ENCODE results near the gene CCDC149. TPM values are rescaled to one million over a fixed set of nuclear protein-coding genes. Genes with fewer than 3 reads are reported as not detected.
A peak's percentile ranks its signal among the peaks of the same experiment; 100 is the strongest.

CCDC149 gene
- total RNA-seq: not detected

- peak; percentile 8 for DNase-seq
- Mint-ChIP-seq H3K4me1 (no peaks in the 10 kb centered on the region), H3K27ac (no peak within 1 kb of the TSS), H3K4me3 (no peak within 1 kb of the TSS), H3K36me3 (peaks cover 2% of the 10 kb centered on the region), H3K27me3 (peaks cover 50% of the 10 kb centered on the region), H3K9me3 (peaks cover 4% of the 10 kb centered on the region)
These were observed at the start of gene CCDC149 for GRCh38 chr4:24912252-24913118. TSS of gene CCDC149 (minus strand) at chr4:24913042. CDS start at chr4:24912864, 178 bp downstream.

GRCh38 chr4:24957886-24958285, 45.0 kb upstream of the CCDC149 start:
- no peaks in the 10 kb centered on the region for H3K36me3 Mint-ChIP-seq

GRCh38 chr4:24956763-24957162, 43.9 kb upstream of the CCDC149 start:
- no peak for DNase-seq
- no peak overlapping the region for H3K27ac Mint-ChIP-seq
- no peak overlapping the region for H3K4me3 Mint-ChIP-seq
- H3K4me1 Mint-ChIP-seq: no peaks in the 10 kb centered on the region
- peaks cover 10% of the 10 kb centered on the region for H3K9me3 Mint-ChIP-seq
- peaks cover 3% of the 10 kb centered on the region for H3K27me3 Mint-ChIP-seq
- H3K36me3 Mint-ChIP-seq: no peaks in the 10 kb centered on the region

More at GRCh38 chr4:24957886-24958285, 45.0 kb upstream of the CCDC149 start:
- Mint-ChIP-seq H3K27me3 (no peaks in the 10 kb centered on the region), H3K4me1 (no peaks in the 10 kb centered on the region), H3K9me3 (peaks cover 10% of the 10 kb centered on the region), H3K27ac (no peak overlapping the region), H3K4me3 (no peak overlapping the region)
- DNase-seq: no peak

GRCh38 chr4:24956091-24956490, 43.2 kb upstream of the CCDC149 start:
- no peak for DNase-seq
- no peaks in the 10 kb centered on the region for H3K4me1 Mint-ChIP-seq
- H3K27ac Mint-ChIP-seq: no peak overlapping the region
- no peak overlapping the region for H3K4me3 Mint-ChIP-seq
- peaks cover 10% of the 10 kb centered on the region for H3K9me3 Mint-ChIP-seq
- peaks cover 3% of the 10 kb centered on the region for H3K27me3 Mint-ChIP-seq
- H3K36me3 Mint-ChIP-seq: no peaks in the 10 kb centered on the region

- Mint-ChIP-seq H3K4me3 (no peak overlapping the region), H3K27me3 (peaks cover 3% of the 10 kb centered on the region), H3K27ac (no peak overlapping the region), H3K9me3 (peaks cover 10% of the 10 kb centered on the region), H3K36me3 (no peaks in the 10 kb centered on the region), H3K4me1 (no peaks in the 10 kb centered on the region)
- no peak for DNase-seq
These were observed 39.8 kb upstream of the CCDC149 start for GRCh38 chr4:24952667-24953066.

- no peaks in the 10 kb centered on the region for H3K36me3 Mint-ChIP-seq
- peaks cover 3% of the 10 kb centered on the region for H3K27me3 Mint-ChIP-seq
- no peaks in the 10 kb centered on the region for H3K4me1 Mint-ChIP-seq
- no peak overlapping the region for H3K4me3 Mint-ChIP-seq
- H3K9me3 Mint-ChIP-seq: peaks cover 8% of the 10 kb centered on the region
- DNase-seq: no peak
- no peak overlapping the region for H3K27ac Mint-ChIP-seq
These were observed 37.1 kb upstream of the CCDC149 start for GRCh38 chr4:24949970-24950369.

- H3K4me3 Mint-ChIP-seq: no peak overlapping the region
- peaks cover 3% of the 10 kb centered on the region for H3K27me3 Mint-ChIP-seq
- H3K9me3 Mint-ChIP-seq: peaks cover 17% of the 10 kb centered on the region
- H3K4me1 Mint-ChIP-seq: no peaks in the 10 kb centered on the region
- H3K27ac Mint-ChIP-seq: no peak overlapping the region
- no peaks in the 10 kb centered on the region for H3K36me3 Mint-ChIP-seq
- no peak for DNase-seq
These were observed 25.1 kb upstream of the CCDC149 start for GRCh38 chr4:24937917-24938281.

GRCh38 chr4:24937176-24937916, 24.5 kb upstream of the CCDC149 start:
- peaks cover 3% of the 10 kb centered on the region for H3K27me3 Mint-ChIP-seq
- H3K27ac Mint-ChIP-seq: no peak overlapping the region
- H3K4me3 Mint-ChIP-seq: no peak overlapping the region
- DNase-seq: no peak
- no peaks in the 10 kb centered on the region for H3K36me3 Mint-ChIP-seq
- H3K4me1 Mint-ChIP-seq: no peaks in the 10 kb centered on the region
- H3K9me3 Mint-ChIP-seq: peaks cover 17% of the 10 kb centered on the region

- H3K4me1 Mint-ChIP-seq: no peaks in the 10 kb centered on the region
- H3K36me3 Mint-ChIP-seq: no peaks in the 10 kb centered on the region
- DNase-seq: no peak
- peaks cover 3% of the 10 kb centered on the region for H3K27me3 Mint-ChIP-seq
- peaks cover 15% of the 10 kb centered on the region for H3K9me3 Mint-ChIP-seq
- no peak overlapping the region for H3K27ac Mint-ChIP-seq
- H3K4me3 Mint-ChIP-seq: no peak overlapping the region
These were observed 23.0 kb upstream of the CCDC149 start for GRCh38 chr4:24935856-24936255.

GRCh38 chr4:24934311-24934710, 21.5 kb upstream of the CCDC149 start:
- H3K4me1 Mint-ChIP-seq: no peaks in the 10 kb centered on the region
- H3K4me3 Mint-ChIP-seq: no peak overlapping the region
- H3K27ac Mint-ChIP-seq: no peak overlapping the region
- no peaks in the 10 kb centered on the region for H3K36me3 Mint-ChIP-seq
- peaks cover 7% of the 10 kb centered on the region for H3K9me3 Mint-ChIP-seq
- DNase-seq: no peak
- peaks cover 3% of the 10 kb centered on the region for H3K27me3 Mint-ChIP-seq

- H3K9me3 Mint-ChIP-seq: peaks cover 7% of the 10 kb centered on the region
- H3K36me3 Mint-ChIP-seq: no peaks in the 10 kb centered on the region
- H3K4me3 Mint-ChIP-seq: no peak overlapping the region
- H3K4me1 Mint-ChIP-seq: no peaks in the 10 kb centered on the region
- no peak for DNase-seq
- peaks cover 3% of the 10 kb centered on the region for H3K27me3 Mint-ChIP-seq
- no peak overlapping the region for H3K27ac Mint-ChIP-seq
These were observed 20.9 kb upstream of the CCDC149 start for GRCh38 chr4:24933684-24934275.

GRCh38 chr4:24932515-24933225, 19.8 kb upstream of the CCDC149 start:
- peaks cover 6% of the 10 kb centered on the region for H3K9me3 Mint-ChIP-seq
- H3K27ac Mint-ChIP-seq: no peak overlapping the region
- no peaks in the 10 kb centered on the region for H3K4me1 Mint-ChIP-seq
- no peak for DNase-seq
- no peaks in the 10 kb centered on the region for H3K36me3 Mint-ChIP-seq
- H3K4me3 Mint-ChIP-seq: no peak overlapping the region
- H3K27me3 Mint-ChIP-seq: peaks cover 4% of the 10 kb centered on the region

GRCh38 chr4:24930151-24930550, 17.3 kb upstream of the CCDC149 start:
- Mint-ChIP-seq H3K27ac (no peak overlapping the region), H3K9me3 (peaks cover 4% of the 10 kb centered on the region), H3K4me1 (no peaks in the 10 kb centered on the region), H3K27me3 (peaks cover 8% of the 10 kb centered on the region), H3K36me3 (no peaks in the 10 kb centered on the region), H3K4me3 (no peak overlapping the region)
- DNase-seq: no peak

GRCh38 chr4:24928708-24929107, 15.9 kb upstream of the CCDC149 start:
- Mint-ChIP-seq H3K9me3 (no peaks in the 10 kb centered on the region), H3K4me3 (no peak overlapping the region), H3K36me3 (no peaks in the 10 kb centered on the region), H3K27me3 (peaks cover 8% of the 10 kb centered on the region), H3K27ac (no peak overlapping the region), H3K4me1 (no peaks in the 10 kb centered on the region)
- no peak for DNase-seq

- H3K9me3 Mint-ChIP-seq: no peaks in the 10 kb centered on the region
- H3K4me1 Mint-ChIP-seq: no peaks in the 10 kb centered on the region
- no peak overlapping the region for H3K4me3 Mint-ChIP-seq
- H3K27ac Mint-ChIP-seq: no peak overlapping the region
- peaks cover 8% of the 10 kb centered on the region for H3K27me3 Mint-ChIP-seq
- no peaks in the 10 kb centered on the region for H3K36me3 Mint-ChIP-seq
- DNase-seq: no peak
These were observed 14.2 kb upstream of the CCDC149 start for GRCh38 chr4:24927049-24927448.

Data from activated naive CD8-positive, alpha-beta T cell treated with anti-CD3 and anti-CD28 coated beads for 36 hours (primary cell).